HG03460 (cell line): ENCODE results near the gene UVRAG.
A peak's percentile ranks its signal among the peaks of the same experiment; 100 is the strongest.
"Not testable (repeated sequence)": the region's sequence is repeated elsewhere in the genome, so short reads cannot be mapped to it uniquely, and the experiment has no call there.

ENCODE experiments used
- ATAC-seq: cut with Tn5 transposase; IDR thresholded peaks from one replicate; pipeline ENCODE4 v1.9.1; 2021; ENCODE audit not compliant: unreplicated experiment

The UVRAG gene

DNA sequence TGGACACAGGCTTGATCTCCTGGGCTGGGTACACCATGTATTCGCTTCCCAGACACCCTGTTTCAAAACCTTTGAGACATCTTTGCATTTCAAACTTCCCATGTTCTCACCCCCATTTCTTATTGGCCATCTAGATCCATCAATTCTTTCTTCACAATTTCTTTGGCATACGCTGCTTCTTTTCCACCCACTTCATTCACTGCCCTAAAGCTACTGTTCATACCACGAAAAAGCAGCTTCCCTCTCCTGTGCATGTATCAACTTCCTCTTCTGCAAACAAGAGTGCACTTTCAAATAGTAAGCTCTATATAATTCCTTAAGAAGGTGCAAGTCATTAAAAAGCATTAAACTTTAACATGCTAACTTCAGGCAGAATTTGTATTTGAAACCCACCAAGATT lies 21.4 kb downstream of the UVRAG start:
- ATAC-seq: peak; percentile 52

DNA sequence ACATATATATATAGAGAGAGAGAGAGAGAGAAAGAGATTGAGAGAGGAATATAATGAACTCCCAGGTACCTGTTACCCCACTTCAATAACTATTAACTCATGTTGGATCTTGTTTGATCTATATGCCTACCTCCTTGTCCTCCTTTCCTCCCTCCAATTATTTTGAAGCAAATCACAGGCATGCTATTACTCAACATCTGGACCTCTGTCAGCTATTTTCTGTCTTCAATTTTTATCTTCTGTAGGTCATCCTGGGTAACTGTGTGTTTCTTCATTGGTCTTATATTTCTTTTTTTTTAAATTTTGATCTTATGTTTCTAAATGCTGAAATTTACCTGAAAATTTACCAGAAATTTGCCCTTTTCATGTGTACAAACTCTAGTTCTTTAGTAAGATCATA lies 24.8 kb downstream of the UVRAG start:
- no peak for ATAC-seq

DNA sequence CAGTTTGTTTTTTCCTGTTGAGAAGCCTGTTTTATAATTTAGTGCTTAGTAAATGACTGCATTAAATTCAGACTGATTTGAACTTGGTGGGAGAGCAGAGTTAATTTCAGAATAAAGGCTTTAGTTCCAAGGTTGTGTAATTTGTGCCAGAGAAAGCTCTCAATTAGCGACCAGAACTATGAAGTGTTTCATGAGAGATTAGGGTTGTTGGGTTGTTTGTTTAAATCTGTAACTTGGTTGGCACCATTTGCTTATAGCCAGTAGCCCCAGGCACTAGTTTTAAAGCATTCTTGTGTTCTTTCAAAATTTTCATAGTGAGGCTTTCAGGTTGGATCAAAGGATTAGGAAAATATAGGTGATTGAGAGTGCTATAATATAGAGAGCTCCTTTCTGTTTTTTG lies 25.5 kb downstream of the UVRAG start:
- ATAC-seq: no peak

DNA sequence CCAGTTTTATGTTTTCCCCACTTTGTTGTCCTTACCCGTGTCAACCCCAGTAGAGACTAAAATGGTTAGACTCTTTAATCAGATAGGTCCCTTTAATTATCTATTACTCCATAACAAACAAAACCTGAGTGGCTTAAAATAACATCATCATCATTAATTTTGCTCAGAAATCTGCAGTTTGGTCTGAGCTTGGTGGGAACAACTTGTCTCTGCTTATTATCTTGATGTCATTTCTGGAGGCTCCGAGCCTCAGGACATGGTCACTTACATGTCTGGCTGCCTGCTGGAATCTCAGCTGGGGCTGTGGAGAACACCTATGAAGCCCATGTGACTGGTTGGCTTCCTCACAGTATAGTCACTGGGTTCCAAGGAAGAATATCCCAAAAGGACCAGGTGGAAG lies 26.7 kb downstream of the UVRAG start:
- ATAC-seq: no peak

DNA sequence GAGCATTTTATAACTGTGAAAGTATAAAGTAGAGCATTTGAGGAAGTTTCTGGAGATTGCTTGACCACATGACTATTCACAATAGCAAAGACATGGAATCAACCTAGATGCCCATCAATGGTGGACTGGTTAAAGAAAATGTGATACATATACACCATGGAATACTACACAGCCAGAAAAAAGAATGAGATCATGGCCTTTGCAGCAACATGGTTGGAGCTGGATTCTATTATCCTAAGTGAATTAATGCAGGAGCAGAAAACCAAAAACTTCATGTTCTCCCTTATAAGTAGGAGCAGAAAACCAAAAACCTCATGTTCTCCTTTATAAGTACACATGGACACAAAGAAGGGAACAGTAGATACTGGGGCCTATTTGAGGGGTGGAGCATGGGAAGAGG lies 30.3 kb downstream of the UVRAG start:
- no peak for ATAC-seq

DNA sequence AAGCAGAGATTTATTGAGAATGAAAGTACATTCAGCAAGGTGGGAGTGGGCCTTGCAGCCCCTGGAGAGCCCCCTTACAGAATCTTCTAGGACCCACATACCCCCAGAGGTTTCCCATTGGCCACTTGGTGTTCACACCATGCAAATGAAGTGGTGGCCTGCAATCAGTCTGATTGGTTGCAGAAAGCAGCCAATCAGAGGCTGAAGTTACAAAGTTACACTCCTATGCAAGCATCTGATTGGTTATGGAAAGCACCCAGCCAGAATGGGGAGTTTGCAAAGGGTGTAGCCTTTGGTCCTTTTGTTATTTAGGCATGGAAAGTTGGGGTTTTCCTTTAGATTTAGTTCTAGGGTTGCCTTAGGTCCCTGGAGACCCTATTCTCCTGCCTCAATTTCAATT lies 34.9 kb downstream of the UVRAG start:
- no peak for ATAC-seq

DNA sequence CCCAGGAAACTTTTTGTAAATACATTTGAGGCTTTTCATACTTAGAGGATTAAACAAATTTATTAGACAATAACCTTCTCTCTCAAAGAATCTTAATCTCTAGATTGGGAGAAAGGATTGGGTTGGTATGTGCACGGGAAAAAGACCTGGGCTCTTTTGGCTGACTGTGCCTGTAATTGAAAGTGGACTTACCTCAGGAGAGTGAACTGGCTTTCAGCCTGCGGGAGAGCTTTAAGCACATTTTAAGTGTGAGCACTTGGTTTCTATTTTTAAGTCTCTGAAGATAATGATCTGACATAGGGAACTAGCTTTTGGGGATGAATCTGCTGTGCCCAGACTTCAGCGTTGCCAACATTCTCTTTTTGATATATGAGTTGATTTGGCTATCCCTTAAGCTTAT lies 35.8 kb downstream of the UVRAG start:
- no peak for ATAC-seq

DNA sequence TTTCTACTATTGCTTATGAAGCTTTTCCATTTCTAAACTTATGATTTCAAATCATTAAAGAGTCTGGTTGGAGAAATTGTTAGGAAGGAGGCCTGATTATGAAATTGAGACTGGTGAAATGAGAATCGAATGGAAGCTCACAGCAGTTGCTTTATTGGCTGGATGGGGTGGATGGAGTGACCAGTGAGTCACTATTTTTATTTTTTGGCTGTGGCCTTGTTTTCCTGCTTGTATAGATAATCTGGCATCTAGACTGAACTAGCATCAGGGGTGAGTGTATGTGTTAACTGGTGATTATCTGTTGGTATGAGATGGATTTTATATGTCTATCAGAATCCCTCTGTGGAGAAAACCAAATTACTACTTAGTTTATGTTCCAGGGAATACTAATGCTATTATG lies 36.2 kb downstream of the UVRAG start:
- ATAC-seq: no peak

DNA sequence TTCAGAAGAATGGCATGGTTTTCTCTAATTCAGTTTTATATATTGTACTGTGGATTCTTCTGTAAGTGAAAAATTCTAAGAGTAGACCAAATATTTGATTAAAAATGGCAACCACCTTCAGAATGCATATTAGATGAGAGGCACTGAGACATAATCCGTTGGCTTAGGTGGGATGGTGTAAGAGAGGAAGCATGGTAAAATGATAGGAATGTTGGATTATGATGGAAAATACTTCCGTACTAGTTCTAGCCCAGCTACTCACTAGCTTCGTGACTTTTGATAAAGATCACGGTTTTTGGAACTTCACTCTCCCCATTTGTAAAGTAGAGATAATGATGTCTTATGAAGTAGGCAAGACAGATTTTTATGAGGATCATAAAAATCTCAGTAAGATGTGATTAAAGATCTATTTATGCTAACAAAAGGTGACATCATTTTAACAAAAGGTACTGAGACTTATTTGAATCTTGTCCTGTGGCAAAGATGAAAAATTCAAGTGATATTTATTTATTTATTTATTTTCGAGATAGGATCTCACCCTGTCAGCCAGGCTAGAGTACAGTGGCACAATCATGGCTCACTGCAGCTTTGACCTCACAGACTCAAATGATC lies 37.5 kb downstream of the UVRAG start:
- ATAC-seq: no peak

DNA sequence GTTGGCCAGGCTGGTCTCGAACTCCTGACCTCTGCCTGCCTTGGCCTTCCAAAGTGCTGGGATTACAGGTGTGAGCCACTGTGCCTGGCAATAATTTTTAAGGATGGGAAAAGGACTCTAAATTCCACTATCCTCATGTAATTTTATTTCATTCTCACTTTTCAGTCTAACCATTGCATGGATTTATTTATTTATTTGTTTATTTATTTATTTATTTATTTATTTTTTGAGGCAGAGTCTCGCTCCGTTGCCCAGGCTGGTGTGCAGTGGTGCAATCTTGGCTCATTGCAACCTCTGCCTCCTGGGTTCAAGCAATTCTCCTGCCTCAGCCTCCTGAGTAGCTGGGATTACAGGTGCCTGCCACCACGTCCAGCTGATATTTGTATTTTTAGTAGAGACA lies 38.6 kb downstream of the UVRAG start:
- ATAC-seq: not testable (repeated sequence)

DNA sequence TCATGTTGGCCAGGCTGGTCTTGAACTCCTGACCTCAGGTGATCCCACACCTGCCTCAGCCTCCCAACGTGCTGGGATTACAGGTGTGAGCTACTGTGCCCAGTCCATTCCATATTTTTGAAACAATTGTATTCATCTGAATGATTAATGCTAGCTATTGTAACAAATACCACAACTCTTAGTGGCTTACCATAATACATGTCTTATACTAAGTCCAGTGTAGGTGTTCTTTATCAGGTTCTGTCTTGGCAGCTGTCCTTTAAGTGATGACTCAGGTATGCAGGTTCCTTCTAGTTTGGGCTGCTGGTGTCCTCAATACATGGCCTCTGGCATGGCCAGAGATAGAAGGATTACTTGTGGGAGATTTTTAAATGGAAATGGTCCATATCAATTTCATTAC lies 39.0 kb downstream of the UVRAG start:
- ATAC-seq: no peak

DNA sequence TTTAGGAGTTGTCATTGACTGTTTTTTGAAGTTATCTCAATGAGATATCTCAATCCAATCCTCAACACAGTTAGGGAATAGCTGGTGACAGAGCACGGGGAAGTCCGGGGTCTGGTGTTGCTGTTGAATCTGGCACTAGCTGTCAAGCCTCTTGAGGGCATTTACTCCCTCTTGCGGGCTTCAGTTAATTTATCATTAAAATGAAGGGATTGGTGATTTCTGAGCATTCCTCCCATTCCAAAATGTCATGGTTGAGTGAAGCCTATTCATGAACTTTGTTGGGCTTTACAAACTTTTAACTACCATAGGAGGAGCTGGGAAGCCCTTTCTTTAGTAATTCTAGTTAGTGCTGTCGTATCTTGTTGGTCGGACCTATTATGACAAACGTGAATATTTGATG lies 40.2 kb downstream of the UVRAG start:
- ATAC-seq: no peak

DNA sequence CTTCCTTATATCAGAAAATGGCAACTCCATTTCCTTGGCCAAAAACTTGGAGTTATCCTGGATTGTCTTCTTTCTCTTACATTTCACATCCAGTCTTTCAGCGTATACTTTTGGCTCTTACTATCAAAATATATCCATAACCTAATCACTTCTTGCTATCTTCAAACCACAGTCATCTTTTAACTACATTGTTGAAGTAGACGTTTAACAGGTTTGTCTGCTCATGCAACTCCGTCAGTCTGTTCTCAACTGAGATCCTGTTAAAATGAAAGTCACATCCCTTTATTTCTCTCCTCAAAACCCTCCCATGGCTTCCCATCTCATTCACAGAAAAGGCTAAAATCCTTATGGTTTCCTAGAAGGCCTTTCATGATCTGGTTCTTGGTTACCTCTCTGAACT lies 41.9 kb downstream of the UVRAG start:
- no peak for ATAC-seq

DNA sequence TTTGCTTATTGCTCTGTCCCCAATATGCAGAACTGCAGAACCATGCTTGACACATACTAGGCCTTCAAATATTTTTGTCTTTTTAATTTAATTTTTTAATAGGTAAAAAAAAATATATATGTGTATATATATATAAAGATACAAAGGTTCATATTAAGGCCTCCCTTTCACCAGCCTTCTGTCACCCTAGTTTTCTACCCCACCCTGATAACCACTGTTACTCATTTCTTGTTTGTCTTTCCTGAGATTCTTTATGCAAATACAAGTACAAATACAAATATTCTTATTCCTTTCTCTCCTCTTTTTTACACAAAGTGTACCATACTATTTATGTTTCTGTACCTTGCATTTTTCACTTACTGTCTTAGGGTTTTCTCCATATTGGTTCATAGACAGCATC lies 43.0 kb downstream of the UVRAG start:
- no peak for ATAC-seq

DNA sequence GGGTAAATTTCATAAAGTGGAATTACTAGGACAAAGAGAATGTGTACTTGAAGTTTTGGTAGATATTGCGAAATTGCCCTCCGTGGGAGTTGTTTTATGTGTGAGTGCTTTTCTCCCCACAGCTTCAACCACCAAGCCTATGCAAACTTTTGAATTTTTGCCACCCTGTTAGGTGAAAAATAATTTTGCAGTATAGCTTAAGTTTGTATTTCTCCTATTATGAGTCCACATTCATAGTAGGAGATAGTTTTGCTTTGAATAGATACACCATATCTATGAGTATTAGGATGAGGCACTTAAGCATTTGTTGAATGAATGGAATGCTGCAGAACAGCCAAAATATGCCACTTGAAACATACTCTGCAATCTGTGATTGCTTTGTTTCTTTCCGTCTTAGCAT lies 43.6 kb downstream of the UVRAG start:
- ATAC-seq: no peak

DNA sequence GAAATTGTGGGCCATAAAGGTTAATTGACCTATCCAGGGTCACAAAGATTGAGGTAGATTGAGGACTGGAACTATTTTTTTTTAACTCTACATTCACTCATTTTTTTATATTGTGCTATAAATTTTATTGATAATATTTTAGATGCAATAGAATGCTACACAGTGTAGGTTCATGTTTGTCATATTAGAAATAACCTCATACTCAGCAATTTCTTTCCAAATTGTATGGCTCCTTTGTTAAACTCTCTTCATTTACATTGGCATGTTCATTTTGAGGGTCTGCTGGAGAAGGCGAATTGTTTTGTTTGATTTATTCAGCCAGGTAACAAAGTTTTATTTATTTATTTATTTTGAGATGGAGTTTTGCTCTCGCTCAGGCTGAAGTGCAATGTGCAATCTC lies 44.6 kb downstream of the UVRAG start:
- ATAC-seq: no peak

DNA sequence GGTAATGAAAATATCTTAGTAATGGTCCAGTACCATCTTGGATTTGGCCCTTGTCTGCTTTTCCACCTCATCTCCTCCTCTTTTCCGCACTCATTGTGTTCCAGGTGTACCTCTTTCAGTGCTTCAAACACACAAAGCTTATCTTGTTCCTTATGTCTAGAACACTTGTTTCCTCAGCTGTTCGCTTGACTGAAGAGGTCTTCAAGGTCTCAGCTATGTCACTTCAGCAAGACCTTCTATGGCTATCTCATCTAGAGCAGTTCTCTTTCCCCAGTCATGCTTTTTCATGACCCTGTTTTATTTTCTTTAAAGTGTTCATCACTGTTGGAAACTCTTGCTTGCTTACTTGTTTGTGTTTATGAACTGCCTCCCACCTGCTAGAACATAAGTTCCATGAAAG lies 47.4 kb downstream of the UVRAG start:
- no peak for ATAC-seq

DNA sequence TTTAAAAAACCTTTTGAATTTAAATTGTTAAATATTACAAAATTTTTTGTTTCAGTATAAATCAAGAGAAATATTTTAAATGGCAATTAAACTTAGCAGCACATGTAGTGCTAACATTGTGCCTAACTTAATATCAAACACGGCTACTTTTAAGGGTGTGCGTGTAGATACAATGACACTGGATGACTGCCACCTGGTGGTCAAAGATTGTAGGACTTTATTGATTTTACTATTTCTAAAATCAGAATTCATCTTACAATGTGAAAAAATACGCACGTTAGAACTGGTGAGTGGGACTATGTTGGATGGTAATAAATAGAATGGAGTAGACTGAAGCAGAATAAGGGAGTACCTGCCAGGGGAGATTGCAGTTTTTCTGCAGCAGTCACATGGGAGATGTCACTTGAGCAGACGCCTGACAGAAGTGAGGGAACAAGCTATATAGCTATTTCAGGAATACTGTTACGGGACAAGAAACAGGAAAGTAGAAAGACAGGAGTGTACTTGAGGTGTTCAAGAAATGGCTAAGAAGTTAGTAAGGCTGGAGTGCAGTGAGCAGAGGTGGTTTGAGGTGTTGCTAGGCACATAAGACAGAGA lies 52.9 kb downstream of the UVRAG start:
- no peak for ATAC-seq

DNA sequence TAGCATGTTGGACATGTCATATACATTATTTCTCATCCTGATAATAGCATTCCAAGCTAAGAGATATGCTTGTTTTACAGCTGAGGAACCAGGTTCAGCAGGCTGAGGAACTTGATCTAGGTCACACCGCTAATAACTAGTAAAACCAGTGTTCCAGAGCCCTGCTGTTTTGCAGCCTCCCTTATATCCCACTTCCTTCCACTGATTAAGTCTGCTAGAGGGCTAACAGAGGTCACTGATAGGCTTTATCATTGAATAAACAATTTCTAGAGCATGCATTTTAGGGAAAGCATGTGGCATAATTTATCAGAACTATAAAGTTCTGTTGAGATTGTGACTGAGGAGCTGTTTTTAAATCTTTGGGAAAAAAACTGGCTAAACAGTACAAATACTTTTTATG lies 54.0 kb downstream of the UVRAG start:
- ATAC-seq: no peak

DNA sequence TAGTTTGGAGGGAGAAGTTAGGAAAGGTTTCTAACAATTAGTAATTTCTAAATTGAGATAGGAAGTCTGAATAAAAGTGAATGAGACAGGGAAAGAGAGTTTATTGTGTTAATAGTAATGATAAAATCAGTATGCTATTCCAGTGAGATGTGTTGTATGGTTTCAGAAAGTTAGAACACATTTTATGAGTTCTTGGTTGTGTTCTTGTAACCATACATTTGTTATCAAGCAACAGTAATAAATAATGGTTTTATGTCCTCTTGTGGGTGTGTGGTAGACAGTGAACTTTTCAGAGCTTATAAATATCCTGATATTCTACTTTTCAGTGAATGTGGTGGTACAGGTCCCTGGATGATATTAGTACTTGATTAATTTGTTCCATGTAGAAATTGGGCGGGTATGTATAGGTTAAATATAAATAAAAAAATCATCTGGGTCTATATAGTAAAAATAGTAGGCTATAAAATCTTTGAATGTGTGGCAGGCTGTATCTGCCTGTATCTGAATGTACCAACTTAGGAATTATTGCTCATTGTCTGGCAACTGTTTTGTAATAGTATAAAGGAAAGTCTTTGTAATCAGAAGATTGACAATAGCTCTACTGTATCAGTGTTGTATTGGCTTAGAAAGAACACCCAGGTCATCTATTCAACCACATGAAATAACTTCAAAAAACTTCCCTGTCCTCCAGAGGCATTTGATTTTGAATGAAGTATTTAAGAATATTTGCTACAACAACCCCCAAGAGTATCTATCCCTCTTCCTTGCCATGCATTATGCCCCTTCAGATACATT lies 54.8 kb downstream of the UVRAG start:
- ATAC-seq: no peak

DNA sequence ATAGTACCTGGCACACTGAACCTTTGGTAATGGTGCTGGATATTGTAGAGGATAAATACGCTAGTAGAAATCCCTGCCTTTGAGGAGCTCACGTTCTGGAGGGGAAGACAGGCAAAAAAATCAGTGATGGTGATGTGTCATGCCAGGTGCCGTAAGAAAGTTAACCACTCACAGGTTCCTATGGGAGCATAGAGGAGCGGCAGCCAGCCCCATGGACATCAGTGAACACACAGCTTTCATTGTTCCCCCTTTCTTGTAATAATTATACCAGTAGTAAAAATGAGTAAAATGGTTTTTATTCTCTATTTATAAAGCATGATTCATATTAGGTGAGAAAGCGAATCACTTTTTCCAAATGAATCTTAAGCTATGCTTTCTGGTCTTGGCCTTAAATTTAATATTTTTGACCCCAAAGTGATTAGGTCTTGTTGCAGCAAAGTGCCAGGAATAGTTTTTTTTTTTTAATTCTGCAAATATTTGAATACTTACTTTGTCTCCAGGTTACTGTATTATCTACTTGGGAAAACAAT lies 57.9 kb downstream of the UVRAG start:
- ATAC-seq: no peak
